Endothelial cell of umbilical vein (primary cell): ENCODE data around the gene GPR34. TPM values are rescaled to one million over a fixed set of nuclear protein-coding genes. Genes with fewer than 3 reads are reported as not detected.

Experiments used
- BruUV-seq: library from RNA; stranded (reverse); fragments of 400-500 nt; replicated peaks from 2 replicates; lab custom pipeline; 2021; lab: Mats Ljungman, UMichigan
- CTCF ChIA-PET: fragments of 300-600, 350-600 bp; sonication (Branson Sonifier 250); formaldehyde crosslinking; loops from one replicate; lab custom pipeline; 2021; ENCODE audit warnings: antibody characterized with exemption, inconsistent platforms; lab: Charles Lee
- POLR2A ChIA-PET: fragments of 300-600, 350-600 bp; sonication (Branson Sonifier 250); formaldehyde crosslinking; loops from one replicate; lab custom pipeline; 2021; ENCODE audit warnings: antibody characterized with exemption, inconsistent platforms; lab: Charles Lee
- DNase-seq: peaks from one replicate; pipeline ENCODE4 v3.0.0-alpha.2; 2011; ENCODE audit warnings: low read depth, low spot score
- FAIRE-seq: peaks from 2 replicates; lab custom pipeline; 2011; peaks lifted over from hg19 to GRCh38; lab: Jason Lieb, UNC
- H2AFZ ChIP-seq: 2 replicates; pipeline ENCODE4 v1.6.0; 2012; ENCODE audit warnings: low read depth, low read length, control low read depth, inconsistent platforms
- H3K27ac ChIP-seq: 2 replicates; pipeline ENCODE4 v1.5.1; 2011; ENCODE audit warnings: low read depth, mild to moderate bottlenecking, control low read depth, low read length, moderate library complexity; ENCODE audit not compliant: insufficient read depth
- H3K27me3 ChIP-seq, 2 experiments: 2 replicates each; pipeline versions ENCODE4 v1.6.0 to v1.6.1; 2011; ENCODE audit warnings: low read length in 2 of 2, mixed read lengths in 1 of 2; ENCODE audit not compliant: control insufficient read depth in 2 of 2, insufficient read depth in 2 of 2
- H3K36me3 ChIP-seq, 2 experiments: 2 replicates in 1 of 2; 3 replicates in 1 of 2; pipeline ENCODE4 v1.5.1; 2011; ENCODE audit warnings: low read length in 2 of 2, mild to moderate bottlenecking in 1 of 2, moderate library complexity in 1 of 2; ENCODE audit not compliant: control insufficient read depth in 2 of 2, insufficient read depth in 2 of 2; ENCODE audit errors: extremely low read depth in 1 of 2
- H3K4me1 ChIP-seq: 3 replicates; pipeline ENCODE4 v1.5.1; 2011; ENCODE audit warnings: mild to moderate bottlenecking, low read length; ENCODE audit not compliant: control insufficient read depth, insufficient read depth; ENCODE audit errors: extremely low read depth
- H3K4me2 ChIP-seq: 2 replicates; pipeline ENCODE4 v1.6.1; 2011; ENCODE audit warnings: low read length, control low read depth, mixed read lengths; ENCODE audit not compliant: insufficient read depth
- H3K4me3 ChIP-seq, 3 experiments: fragments of 200-600 bp in 1 of 3; sonication (generic), shearing (Covaris generic) in 1 of 3; replicated peaks in 1 of 3; 2 replicates each; pipeline ENCODE4 v1.5.1; 2011 to 2016; ENCODE audit warnings: control low read depth in 3 of 3, low read length in 3 of 3, mild to moderate bottlenecking in 2 of 3, inconsistent platforms in 1 of 3, low read depth in 1 of 3, moderate library complexity in 1 of 3; ENCODE audit not compliant: insufficient read depth in 1 of 3
- H3K79me2 ChIP-seq: 2 replicates; pipeline ENCODE4 v1.6.0; 2012; ENCODE audit warnings: low read length, inconsistent platforms; ENCODE audit not compliant: control insufficient read depth, insufficient read depth
- H3K9ac ChIP-seq: replicated peaks from 2 replicates; pipeline ENCODE3; 2011; ENCODE audit warnings: low read length, control low read depth; ENCODE audit not compliant: insufficient read depth; ENCODE audit errors: extremely low read depth
- H3K9me1 ChIP-seq: replicated peaks from 3 replicates; pipeline ENCODE4 v1.6.0; 2011; ENCODE audit warnings: mild to moderate bottlenecking, low read length; ENCODE audit not compliant: control insufficient read depth, insufficient read depth; ENCODE audit errors: extremely low read depth
- H3K9me3 ChIP-seq: replicated peaks from 2 replicates; pipeline ENCODE4 v1.5.1; 2012; ENCODE audit warnings: low read length, inconsistent platforms; ENCODE audit not compliant: control insufficient read depth, insufficient read depth
- H4K20me1 ChIP-seq: replicated peaks from 2 replicates; pipeline ENCODE3; 2011; ENCODE audit warnings: mild to moderate bottlenecking, low read length; ENCODE audit not compliant: control insufficient read depth, insufficient read depth; ENCODE audit errors: extremely low read depth
- CTCF ChIP-seq, 2 donors: IDR thresholded peaks; 1 replicate in 1 of 2; 2 replicates in 1 of 2; pipeline ENCODE4 v1.5.1; 2011; ENCODE audit warnings: low read length in 2 of 2, mild to moderate bottlenecking in 2 of 2, moderate library complexity in 2 of 2, control low read depth in 1 of 2, inconsistent platforms in 1 of 2, low read depth in 1 of 2; ENCODE audit not compliant: insufficient read depth in 1 of 2; ENCODE audit errors: extremely low read depth in 1 of 2
- EZH2 ChIP-seq: IDR thresholded peaks from 2 replicates; pipeline ENCODE4 v1.6.1; 2012; ENCODE audit warnings: borderline replicate concordance, low read depth, mild to moderate bottlenecking, moderate library complexity, low read length, inconsistent platforms; ENCODE audit not compliant: severe bottlenecking
- FOS ChIP-seq: IDR thresholded peaks from 2 replicates; pipeline ENCODE4 v1.6.1; 2011; ENCODE audit warnings: mild to moderate bottlenecking, low read length, moderate library complexity, borderline replicate concordance; ENCODE audit not compliant: insufficient read depth
- GATA2 ChIP-seq: IDR thresholded peaks from 2 replicates; pipeline ENCODE4 v1.7.0; 2011; ENCODE audit warnings: low read depth, mild to moderate bottlenecking, moderate library complexity, mixed read lengths, low read length; ENCODE audit not compliant: insufficient read length, insufficient read depth
- JUN ChIP-seq: IDR thresholded peaks from 2 replicates; pipeline ENCODE4 v1.6.1; 2011; ENCODE audit warnings: borderline replicate concordance, low read depth; ENCODE audit not compliant: insufficient read length, insufficient read depth
- MAX ChIP-seq: IDR thresholded peaks from 2 replicates; pipeline ENCODE4 v1.6.1; 2011; ENCODE audit not compliant: insufficient read depth, insufficient read length
- MYC ChIP-seq: IDR thresholded peaks from one replicate; pipeline ENCODE4 v1.6.1; 2011; ENCODE audit warnings: mild to moderate bottlenecking, low read depth, low read length
- POLR2A ChIP-seq: IDR thresholded peaks from 2 replicates; pipeline ENCODE4 v1.6.1; 2012; ENCODE audit warnings: low read depth, mild to moderate bottlenecking, control low read depth, low read length
- POLR2AphosphoS5 ChIP-seq: IDR thresholded peaks from 2 replicates; pipeline ENCODE4 v1.6.1; 2012; ENCODE audit warnings: low read depth, mild to moderate bottlenecking, control low read depth, low read length, moderate library complexity; ENCODE audit not compliant: insufficient read depth
- dilution Hi-C: fragments of 300-500 bp; cut with MboI; formaldehyde crosslinking; loops from one replicate; pipeline ENCODE4 v1.15.0; 2019; ENCODE audit warnings: low sequenced_read_pairs; ENCODE audit not compliant: extremely low pct_ligation_motif_present
- intact Hi-C: fragments of 100-400 bp; cut with micrococcal nuclease; formaldehyde crosslinking; loops from one replicate; pipeline ENCODE4 v1.10.0; 2022
- polyA plus RNA-seq, 4 experiments: library from polyadenylated mRNA; depleted of rRNA in 3 of 4; stranded (reverse) in 3 of 4; unstranded in 1 of 4; fragments of >200 nt; gene quantifications; 2 replicates each; pipeline versions ENCODE4 v1.2.1 to v1.2.3, GENCODE V29; 2011 to 2012; ENCODE audit warnings: missing spikeins in 1 of 4
- total RNA-seq: library from RNA; stranded (reverse); gene quantifications from 2 replicates; pipeline ENCODE4 v1.2.3, GENCODE V29; 2021

Gene GPR34
- total and polyA plus RNA-seq, 2 donors (not counting 3 experiments of a cell fraction or from before 2014, with no cell fraction given): not detected

GRCh38 chrX:41716222-41716621 lies 27.4 kb downstream of the GPR34 start:
- Histone ChIP-seq H2AFZ (no peak overlapping the region), H3K79me2 (no peaks in the 10 kb centered on the region), H4K20me1 (no peaks in the 10 kb centered on the region), H3K9ac (no peak overlapping the region), H3K4me1 (no peaks in the 10 kb centered on the region), H3K9me3 (no peaks in the 10 kb centered on the region), H3K27me3 (no peaks in the 10 kb centered on the region), H3K4me2 (no peak overlapping the region), H3K9me1 (no peaks in the 10 kb centered on the region), H3K36me3 (no peaks in the 10 kb centered on the region), H3K4me3 (no peak overlapping the region), H3K27ac (no peak overlapping the region)
- no peak for TF ChIP-seq POLR2AphosphoS5
- no peak for TF ChIP-seq FOS
- TF ChIP-seq GATA2: no peak
- TF ChIP-seq JUN: no peak
- TF ChIP-seq MAX: no peak
- no peak for TF ChIP-seq EZH2
- no peak for TF ChIP-seq MYC
- TF ChIP-seq CTCF (IDR thresholded peaks at IDR 0.05; ENCODE audit: extremely low read depth in 1 of 2, insufficient read depth in 1 of 2, low read depth in 1 of 2, low read length in 2 of 2): no peak
- TF ChIP-seq POLR2A: no peak
- no TSS peak for BruUV-seq
- ChIA-PET CTCF (no interaction called here), POLR2A (no interaction called here)
- intact Hi-C loops: no loop called here
- no peak for DNase-seq
- no peak for FAIRE-seq
- dilution Hi-C loops: no loop called here
